SU-DHL-6 (cell line): ENCODE results near the gene FABP3.
"Not testable (repeated sequence)": the region's sequence is repeated elsewhere in the genome, so short reads cannot be mapped to it uniquely, and the experiment has no call there.

ENCODE experiments used
- H2AFZ ChIP-seq: fragments of 200-600 bp; sonication (generic); 2 replicates; pipeline ENCODE4 v1.6.1; 2014; ENCODE audit warnings: low read depth, mild to moderate bottlenecking, moderate library complexity, mixed read lengths, antibody characterized with exemption, low read length; ENCODE audit not compliant: severe bottlenecking
- H3F3A ChIP-seq: fragments of 200-600 bp; shearing (Covaris generic); 2 replicates; pipeline ENCODE4 v1.6.0; 2016; ENCODE audit warnings: antibody characterized with exemption, mild to moderate bottlenecking; ENCODE audit not compliant: insufficient read depth
- H3K27ac ChIP-seq: fragments of 200-600 bp; sonication (generic); 2 replicates; pipeline ENCODE4 v1.5.1; 2016; ENCODE audit warnings: low read depth, mild to moderate bottlenecking, low read length, moderate library complexity, mixed read lengths
- H3K27me3 ChIP-seq: fragments of 200-600 bp; sonication (generic), shearing (Covaris generic); 2 replicates; pipeline ENCODE4 v1.6.0; 2014; ENCODE audit warnings: mild to moderate bottlenecking, low read length
- H3K36me3 ChIP-seq: fragments of 200-600 bp; sonication (generic); 2 replicates; pipeline ENCODE4 v1.6.1; 2014; ENCODE audit warnings: mild to moderate bottlenecking, low read length, mixed read lengths
- H3K4me2 ChIP-seq: fragments of 300-600, 200-600 bp; shearing (Covaris generic), sonication (generic); 2 replicates; pipeline ENCODE4 v1.6.0; 2014; ENCODE audit warnings: low read length, low read depth, mild to moderate bottlenecking; ENCODE audit not compliant: poor library complexity, severe bottlenecking
- H3K4me3 ChIP-seq: fragments of 200-600 bp; sonication (generic); 2 replicates; pipeline ENCODE4 v1.5.1; 2014; ENCODE audit warnings: antibody characterized with exemption, low read length, mild to moderate bottlenecking, mixed read lengths; ENCODE audit not compliant: insufficient read depth, poor library complexity, severe bottlenecking
- H3K79me2 ChIP-seq: fragments of 200-600 bp; sonication (generic); 2 replicates; pipeline ENCODE4 v1.6.1; 2014; ENCODE audit warnings: mild to moderate bottlenecking, low read length, moderate library complexity; ENCODE audit not compliant: insufficient read depth
- H3K9ac ChIP-seq: fragments of 200-600 bp; sonication (generic); 2 replicates; pipeline ENCODE4 v1.7.0; 2014; ENCODE audit warnings: mild to moderate bottlenecking, low read length
- H3K9me2 ChIP-seq: fragments of 200-600 bp; sonication (generic); replicated peaks from 2 replicates; pipeline ENCODE4 v1.6.1; 2014; ENCODE audit warnings: low read length; ENCODE audit not compliant: insufficient read depth
- H3K9me3 ChIP-seq: fragments of 200-600 bp; sonication (generic); 2 replicates; pipeline ENCODE4 v1.6.1; 2014; ENCODE audit warnings: low read length, mixed read lengths; ENCODE audit not compliant: insufficient read depth
- H4K20me1 ChIP-seq: fragments of 200-600 bp; sonication (generic); 2 replicates; pipeline ENCODE4 v1.6.1; 2014; ENCODE audit warnings: low read depth, mild to moderate bottlenecking, antibody characterized with exemption, low read length, moderate library complexity, mixed read lengths
- CTCF ChIP-seq: fragments of 200-600 bp; sonication (generic); IDR thresholded peaks from one replicate; pipeline ENCODE4 v1.5.1; 2017; ENCODE audit warnings: antibody characterized with exemption, mild to moderate bottlenecking, low read length, moderate library complexity; ENCODE audit not compliant: insufficient read depth, poor library complexity, severe bottlenecking
- EZH2phosphoT487 ChIP-seq: fragments of 200-600 bp; sonication (generic), shearing (Covaris generic); conservative IDR thresholded peaks from 2 replicates; pipeline ENCODE4 v1.6.1; 2018; ENCODE audit warnings: mild to moderate bottlenecking, antibody characterized with exemption, low read length, moderate library complexity, mixed read lengths

FABP3 gene

GRCh38 chr1:31390071-31390470 lies 17.2 kb upstream of the FABP3 start:
- TF ChIP-seq CTCF: no peak
- TF ChIP-seq EZH2phosphoT487: no peak
- H3K9ac ChIP-seq: no peak overlapping the region
- no peaks in the 10 kb centered on the region; the same call in 1 of the 2 replicates for H3F3A ChIP-seq
- no peak overlapping the region for H3K27ac ChIP-seq
- no peak overlapping the region for H3K4me3 ChIP-seq
- H3K9me2 ChIP-seq: no peaks in the 10 kb centered on the region
- H4K20me1 ChIP-seq: no peaks in the 10 kb centered on the region
- no peak overlapping the region for H3K4me2 ChIP-seq
- no peaks in the 10 kb centered on the region for H3K9me3 ChIP-seq
- H3K27me3 ChIP-seq: no peaks in the 10 kb centered on the region
- no peak overlapping the region for H2AFZ ChIP-seq
- no peaks in the 10 kb centered on the region for H3K36me3 ChIP-seq
- H3K79me2 ChIP-seq: no peaks in the 10 kb centered on the region

GRCh38 chr1:31389616-31390015 lies 16.7 kb upstream of the FABP3 start:
- Histone ChIP-seq H3K27ac (no peak overlapping the region), H3K9ac (no peak overlapping the region), H3F3A (no peaks in the 10 kb centered on the region; the same call in 1 of the 2 replicates), H3K27me3 (no peaks in the 10 kb centered on the region), H3K4me2 (no peak overlapping the region), H3K9me2 (no peaks in the 10 kb centered on the region), H3K4me3 (no peak overlapping the region), H3K9me3 (no peaks in the 10 kb centered on the region), H2AFZ (no peak overlapping the region), H3K36me3 (no peaks in the 10 kb centered on the region), H3K79me2 (no peaks in the 10 kb centered on the region), H4K20me1 (no peaks in the 10 kb centered on the region)
- TF ChIP-seq CTCF (no peak), EZH2phosphoT487 (no peak)

- Histone ChIP-seq H3K9me3 (no peaks in the 10 kb centered on the region), H3K36me3 (no peaks in the 10 kb centered on the region), H3K9ac (no peak overlapping the region), H3F3A (no peaks in the 10 kb centered on the region), H3K79me2 (no peaks in the 10 kb centered on the region), H3K4me2 (no peak overlapping the region), H4K20me1 (no peaks in the 10 kb centered on the region), H2AFZ (no peak overlapping the region), H3K27ac (no peak overlapping the region), H3K4me3 (no peak overlapping the region), H3K9me2 (no peaks in the 10 kb centered on the region), H3K27me3 (no peaks in the 10 kb centered on the region)
- TF ChIP-seq EZH2phosphoT487 (no peak), CTCF (no peak)
Measured at GRCh38 chr1:31387612-31388011, 14.7 kb upstream of the FABP3 start.

- H3K9ac ChIP-seq, H3F3A ChIP-seq, H3K27ac ChIP-seq, H3K9me2 ChIP-seq, H2AFZ ChIP-seq, H3K79me2 ChIP-seq, H4K20me1 ChIP-seq, H3K36me3 ChIP-seq, H3K4me3 ChIP-seq, H3K9me3 ChIP-seq, H3K27me3 ChIP-seq, H3K4me2 ChIP-seq: not testable (repeated sequence)
Measured at GRCh38 chr1:31386576-31387243, 13.8 kb upstream of the FABP3 start.
